H1 (cell line): ENCODE measurements around the gene ORAI1.

Experiments
- CTCF ChIP-seq, 3 experiments: IDR thresholded peaks; 1 replicate in 2 of 3; 2 replicates in 1 of 3; pipeline versions ENCODE4 v1.5.1 to v1.6.1; 2011; ENCODE audit warnings: low read length in 3 of 3, mild to moderate bottlenecking in 3 of 3, inconsistent platforms in 2 of 3, low read depth in 1 of 3, moderate library complexity in 1 of 3; ENCODE audit not compliant: insufficient read depth in 1 of 3; ENCODE audit errors: control extremely low read depth in 1 of 3
- EP300 ChIP-seq, 2 experiments: IDR thresholded peaks; 1 replicate in 1 of 2; 2 replicates in 1 of 2; pipeline ENCODE4 v1.6.1; 2011 to 2012; ENCODE audit warnings: low read depth in 2 of 2, low read length in 2 of 2, mild to moderate bottlenecking in 2 of 2, borderline replicate concordance in 1 of 2, inconsistent platforms in 1 of 2, moderate library complexity in 1 of 2
- EZH2 ChIP-seq: fragments of 200-600 bp; sonication (generic); IDR thresholded peaks from 2 replicates; pipeline ENCODE4 v1.7.1; 2012; ENCODE audit warnings: low read depth, mild to moderate bottlenecking, moderate library complexity, low read length, inconsistent platforms; ENCODE audit not compliant: severe bottlenecking
- JUN ChIP-seq: IDR thresholded peaks from 2 replicates; pipeline ENCODE4 v1.6.1; 2011; ENCODE audit warnings: low read depth, mild to moderate bottlenecking, improper control_type of control experiment, low read length
- POU5F1 ChIP-seq: IDR thresholded peaks from 2 replicates; pipeline ENCODE4 v1.6.1; 2011; ENCODE audit warnings: low read depth, mild to moderate bottlenecking, low read length, moderate library complexity
- SIN3A ChIP-seq, 2 experiments: IDR thresholded peaks in 1 of 2; conservative IDR thresholded peaks in 1 of 2; 2 replicates each; pipeline ENCODE4 v1.6.1; 2011 to 2012; ENCODE audit warnings: low read length in 2 of 2, improper control_type of control experiment in 1 of 2, low read depth in 1 of 2, mild to moderate bottlenecking in 1 of 2
- TEAD4 ChIP-seq: IDR thresholded peaks from 2 replicates; pipeline ENCODE4 v1.6.1; 2012; ENCODE audit warnings: low read depth, low read length, inconsistent platforms, mixed read lengths

GRCh38 chr12:121649819-121650353 is 23.6 kb downstream of the ORAI1 start:
- no peak for TF ChIP-seq CTCF (IDR thresholded peaks at IDR 0.05; ENCODE audit: control extremely low read depth in 1 of 3, insufficient read depth in 1 of 3, low read depth in 1 of 3, low read length in 3 of 3)
- no peak for TF ChIP-seq EZH2
- TF ChIP-seq TEAD4, result no peak
- TF ChIP-seq JUN, result no peak
- no peak for TF ChIP-seq SIN3A (conservative IDR thresholded peaks at IDR 0.05 in 1 of 2, IDR thresholded peaks at IDR 0.05 in 1 of 2; ENCODE audit: low read depth in 1 of 2, low read length in 2 of 2)
- no peak for TF ChIP-seq POU5F1
- no peak for TF ChIP-seq EP300 (IDR thresholded peaks at IDR 0.05; ENCODE audit: borderline replicate concordance in 1 of 2, low read depth in 2 of 2, low read length in 2 of 2)
